CD4-positive, alpha-beta T cell treated with Interleukin-6 for 4 hours (primary cell): ENCODE results near the gene ALDH3A1.

Source experiments
- DNase-seq: peaks from one replicate; pipeline ENCODE4 v3.0.0-alpha.2; 2020; ENCODE audit warnings: mixed read lengths

The ALDH3A1 gene

DNA sequence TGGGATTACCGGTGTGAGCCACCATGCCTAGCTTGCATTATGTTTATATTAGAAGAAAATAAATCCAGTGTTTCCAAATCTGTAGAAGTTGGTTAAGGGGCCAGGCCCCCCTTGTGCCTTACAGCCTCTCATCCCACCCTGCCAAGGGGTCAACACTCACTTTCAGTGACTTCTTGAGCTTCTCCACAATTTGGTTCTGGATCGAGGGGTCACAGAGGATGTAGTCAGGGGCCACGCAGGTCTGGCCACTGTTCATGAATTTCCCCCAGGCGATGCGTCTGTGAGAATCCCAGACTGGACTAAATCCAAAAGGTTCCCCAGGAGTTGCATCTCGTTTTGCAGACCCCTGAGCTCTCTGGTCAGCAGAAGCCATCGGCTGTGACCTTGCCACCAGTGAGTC is 7.2 kb downstream of the ALDH3A1 start:
- no peak for DNase-seq

DNA sequence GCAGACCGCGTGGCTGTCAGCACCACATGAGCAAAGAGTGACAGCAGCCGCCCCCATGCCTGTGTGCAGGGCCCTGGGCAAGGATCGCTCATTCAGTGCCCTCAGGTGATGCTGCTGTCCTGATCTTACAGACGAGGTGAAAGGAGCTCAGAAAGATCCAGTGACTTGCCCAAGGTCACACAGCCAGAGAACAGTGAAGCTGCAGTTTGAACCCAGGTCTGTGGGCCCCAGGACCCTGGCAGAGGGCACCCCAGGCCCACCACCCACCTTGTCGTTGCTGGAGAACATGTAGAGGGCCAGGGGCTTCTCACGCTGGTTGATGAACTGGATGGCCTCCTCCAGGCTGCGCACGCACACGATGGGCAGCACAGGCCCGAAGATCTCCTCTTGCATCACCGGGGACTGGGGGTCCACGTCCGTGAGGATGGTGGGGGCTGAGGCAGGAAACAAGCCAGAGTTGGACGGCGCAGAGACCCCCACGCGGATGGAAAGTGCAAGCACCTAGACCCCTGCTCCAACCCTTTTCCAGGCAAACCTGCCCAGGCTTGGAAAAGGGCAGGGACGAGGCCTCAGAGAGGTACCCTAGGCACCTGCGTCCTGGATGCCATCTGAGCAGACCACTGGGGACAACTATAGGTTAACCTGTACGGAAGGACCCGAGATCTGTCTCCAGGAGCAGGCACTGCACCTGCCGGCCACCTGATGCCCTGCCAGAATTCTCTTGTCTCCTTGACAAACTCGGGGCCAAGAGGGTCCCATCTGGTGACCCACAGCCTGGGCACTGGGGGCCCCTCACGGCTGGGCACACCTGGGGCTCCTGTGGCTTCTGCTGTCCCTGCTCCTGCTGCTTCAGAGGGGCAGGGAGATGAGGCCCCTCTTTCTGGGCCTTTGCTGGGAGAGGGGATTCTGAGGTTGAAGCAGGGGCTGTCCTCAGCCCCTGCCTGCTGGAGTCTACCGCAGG is 8.6 kb downstream of the ALDH3A1 start:
- DNase-seq = no peak

DNA sequence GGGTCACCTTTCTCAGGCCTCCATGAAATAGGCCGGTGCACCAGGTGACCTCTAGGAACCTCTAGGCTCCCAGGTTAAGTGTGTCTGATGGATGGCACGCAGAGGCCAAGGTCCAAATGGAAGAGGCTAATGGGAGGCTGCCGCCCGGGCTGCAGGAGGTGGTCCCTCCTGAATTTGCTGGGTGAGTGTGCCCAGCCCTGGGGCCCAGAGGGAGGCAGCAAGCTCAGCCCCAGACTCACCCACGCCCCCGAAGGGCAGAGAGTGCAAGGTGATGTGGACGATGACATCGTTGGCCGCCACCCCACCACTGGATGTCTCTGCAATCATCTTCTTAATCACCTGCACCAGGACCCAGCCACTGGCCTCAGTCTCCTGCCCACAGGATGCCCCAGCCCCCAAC is 9.3 kb downstream of the ALDH3A1 start:
- DNase-seq = no peak

DNA sequence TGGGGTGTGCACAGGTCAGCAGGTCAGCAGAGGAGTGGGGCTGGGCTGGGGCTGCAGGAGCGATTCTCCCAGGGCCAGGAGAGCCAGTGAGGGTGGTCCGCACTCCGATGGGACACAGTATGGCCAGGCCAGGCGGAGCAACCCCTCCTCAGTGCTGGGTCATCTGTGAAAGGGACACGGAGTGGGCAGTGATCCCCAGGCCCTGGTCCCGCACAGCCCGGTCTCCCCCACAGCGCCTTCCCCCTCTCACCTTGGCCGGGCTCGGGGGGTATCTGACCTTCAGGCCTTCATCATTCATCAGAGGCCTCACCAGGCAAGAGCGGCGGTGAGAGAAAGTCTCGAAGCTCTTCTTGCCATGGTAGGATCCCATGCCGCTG is 10.0 kb downstream of the ALDH3A1 start:
- no peak for DNase-seq

DNA sequence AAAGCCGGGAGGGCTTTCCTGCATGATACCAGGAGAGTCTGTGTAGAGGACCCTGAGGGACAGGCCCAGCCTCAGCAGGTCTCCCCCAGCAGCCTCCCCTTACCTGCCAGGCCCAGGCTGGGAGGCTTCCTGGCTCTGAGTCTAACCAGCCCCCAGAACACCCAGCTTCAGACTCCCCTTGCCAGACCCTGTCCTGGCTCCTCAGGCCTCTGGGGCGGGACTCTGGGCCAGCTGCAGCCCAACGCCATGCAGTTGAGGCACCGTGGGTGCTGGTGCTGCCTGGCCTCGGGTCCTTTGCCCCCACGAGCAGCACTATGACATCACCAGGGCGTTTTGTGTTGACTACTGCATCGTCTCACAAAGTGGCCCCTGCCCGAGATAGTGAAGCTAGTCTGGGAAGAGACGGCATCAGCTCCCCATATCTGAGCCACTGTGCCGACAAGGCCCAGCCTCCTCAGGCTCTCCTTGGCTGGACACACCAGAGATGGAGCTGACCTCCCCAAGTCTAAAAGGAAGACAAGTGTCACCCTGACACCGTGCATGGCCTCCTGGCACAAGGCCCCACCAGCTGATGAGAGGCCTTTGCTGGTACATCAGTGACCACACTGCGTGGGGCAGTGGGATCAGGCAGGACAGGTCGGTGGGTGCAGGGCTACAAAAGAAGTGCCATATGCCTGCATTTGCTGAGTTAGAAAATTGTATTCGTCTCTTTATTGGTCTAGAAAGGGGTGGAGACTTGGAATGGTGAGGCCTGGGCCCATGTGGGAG is 10.6 kb downstream of the ALDH3A1 start:
- no peak for DNase-seq

DNA sequence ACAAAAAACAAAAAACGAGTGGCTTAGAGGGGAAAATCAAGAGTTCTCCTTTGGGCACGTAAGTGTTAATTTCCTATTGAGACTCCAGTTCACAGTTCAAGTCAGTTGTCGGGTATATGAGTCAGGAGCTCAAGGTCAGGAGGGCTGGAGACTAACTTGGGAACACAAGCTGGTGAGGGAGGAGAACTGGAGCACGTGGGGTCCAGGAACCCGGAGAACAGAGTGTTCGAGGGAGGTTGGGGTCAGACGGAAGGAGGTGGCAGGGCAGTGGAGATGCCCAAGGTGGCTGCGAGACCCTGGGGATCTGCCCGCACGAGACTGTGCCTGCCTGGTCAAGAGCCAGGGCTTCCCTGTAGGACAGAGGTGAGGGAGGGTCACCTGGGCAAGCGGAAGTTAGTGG is 12.0 kb downstream of the ALDH3A1 start:
- DNase-seq = no peak

DNA sequence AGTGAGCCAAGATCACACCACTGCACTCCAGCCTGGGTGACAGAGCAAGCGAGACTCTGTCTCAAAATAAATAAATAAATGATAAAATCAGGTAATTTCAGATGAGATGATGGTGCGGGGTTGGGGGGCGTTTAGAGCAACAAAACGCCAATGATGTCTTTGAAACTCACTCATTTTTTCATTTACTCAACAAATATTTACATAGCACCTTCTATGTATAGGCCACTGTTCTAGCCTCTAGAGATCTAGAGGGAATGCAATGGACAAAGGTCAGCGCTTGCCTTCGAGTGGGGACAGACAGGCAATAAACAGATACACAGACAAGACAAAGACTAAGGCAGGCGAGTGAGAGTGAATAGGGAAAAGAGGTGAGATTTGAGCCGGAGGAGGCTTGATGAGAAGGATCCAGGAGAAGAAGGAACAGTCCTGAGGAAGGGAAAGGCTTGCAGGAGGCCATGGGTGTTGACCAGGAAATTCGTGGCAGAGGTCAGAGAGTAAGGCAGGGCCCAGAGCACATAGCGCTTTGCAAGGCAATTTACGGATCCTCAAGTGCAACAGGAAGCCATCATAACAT is 14.1 kb downstream of the ALDH3A1 start:
- no peak for DNase-seq

DNA sequence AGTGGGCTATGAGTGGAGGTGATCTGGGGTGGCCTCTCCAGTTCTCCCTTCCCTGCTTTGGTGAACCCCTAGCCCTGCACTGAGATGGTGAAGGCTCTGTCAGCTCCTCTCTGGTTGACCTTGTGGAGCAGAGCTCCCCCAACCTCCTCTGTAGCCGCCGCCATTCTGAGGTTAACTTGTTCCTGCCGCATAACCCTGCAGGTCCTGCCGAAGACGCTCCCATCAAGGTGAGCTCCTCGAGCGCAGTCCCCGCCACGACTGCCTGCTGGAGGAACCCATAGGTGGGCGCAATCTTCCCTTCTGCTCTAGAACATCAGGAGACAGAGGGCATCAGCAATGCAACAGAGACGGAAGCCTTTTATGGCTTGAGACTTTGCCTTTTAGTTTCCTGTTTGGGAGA is 16.5 kb downstream of the ALDH3A1 start:
- no peak for DNase-seq

DNA sequence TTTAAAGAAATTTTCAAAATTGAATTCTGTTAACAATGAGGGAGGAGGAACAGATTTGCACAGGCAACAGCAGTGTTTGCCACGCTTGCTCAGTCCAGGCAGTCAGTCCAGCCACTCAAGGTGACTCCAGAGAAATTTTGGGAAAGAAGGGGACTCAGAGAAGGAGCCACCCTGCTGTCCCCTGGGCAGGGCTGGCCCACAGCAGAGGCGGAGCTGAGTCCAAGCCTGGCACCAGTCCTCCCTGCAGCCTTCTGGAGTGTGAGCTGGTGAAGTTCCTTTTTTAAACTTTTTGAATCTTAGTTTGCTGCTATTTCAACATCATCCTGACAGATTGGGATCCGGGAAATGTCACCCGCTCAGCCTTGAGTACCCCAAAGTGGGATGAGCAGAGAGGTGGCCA is 17.3 kb downstream of the ALDH3A1 start:
- DNase-seq = no peak

DNA sequence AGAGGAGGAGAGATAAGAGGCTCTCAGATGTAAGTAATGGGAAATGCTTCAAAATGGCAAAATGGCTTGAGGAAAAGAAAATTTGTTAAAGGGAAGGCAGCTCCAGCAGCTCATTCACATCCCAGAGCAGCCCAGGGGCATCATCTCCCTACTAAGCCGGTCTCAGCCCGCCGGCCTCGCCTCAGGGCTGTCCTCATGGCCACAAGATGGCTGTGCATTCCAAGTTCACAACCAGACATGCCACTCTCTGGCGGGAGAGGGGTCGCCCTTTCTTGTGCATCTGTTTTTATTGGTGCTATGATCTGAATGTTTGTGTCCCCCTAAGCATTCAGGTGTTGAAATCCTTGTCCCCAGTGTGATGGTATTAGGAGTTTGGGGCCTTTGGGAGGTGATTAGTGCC is 18.2 kb downstream of the ALDH3A1 start:
- DNase-seq = no peak

DNA sequence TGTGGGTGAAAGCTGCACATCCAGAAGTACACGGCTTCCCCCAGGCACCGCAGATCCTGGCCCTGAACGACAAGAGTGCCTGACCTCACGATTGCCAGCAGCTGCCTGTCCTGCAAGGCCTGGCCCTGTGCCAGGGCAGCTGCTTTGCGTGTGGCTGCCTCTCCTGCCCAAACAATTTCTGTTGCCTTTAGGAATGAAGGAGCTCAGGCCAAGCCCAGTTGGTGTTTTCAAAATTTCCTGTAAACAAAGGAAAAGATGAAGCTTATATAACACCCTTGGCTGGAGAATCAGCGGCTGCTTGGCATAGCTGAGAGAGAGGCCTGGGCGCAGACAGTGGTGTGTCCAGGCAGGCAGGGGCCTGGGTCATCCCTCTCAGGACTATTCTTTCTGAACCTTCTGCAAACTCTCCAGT is 20.0 kb downstream of the ALDH3A1 start:
- DNase-seq = no peak

DNA sequence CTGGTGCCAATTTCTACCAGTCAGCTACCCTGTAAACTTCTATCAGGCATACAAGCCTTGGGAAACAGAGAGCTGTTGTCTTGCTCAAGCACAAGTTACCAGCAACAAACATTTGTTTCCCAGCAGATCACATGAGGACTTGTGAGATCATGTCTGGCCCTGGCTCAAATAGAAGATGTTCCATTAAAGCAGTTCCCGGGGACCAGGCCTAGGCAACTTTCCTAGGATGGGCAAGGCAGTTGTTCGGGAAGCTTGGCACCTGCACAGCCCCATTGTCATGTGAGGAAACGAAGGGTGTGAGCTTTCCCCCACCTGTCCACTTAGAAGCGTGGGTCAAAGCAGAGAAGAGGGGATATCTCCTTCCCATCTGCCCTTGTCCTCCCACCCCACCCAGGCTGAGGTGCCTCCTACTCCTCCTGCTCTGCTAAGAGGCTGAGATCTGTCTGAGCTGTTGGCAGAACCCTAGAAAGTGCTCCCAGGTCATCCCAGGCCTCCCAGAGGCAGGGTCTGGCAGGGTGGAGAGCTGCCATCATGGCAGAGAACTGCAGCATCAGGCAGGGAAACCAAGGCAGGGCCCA is 20.5 kb downstream of the ALDH3A1 start:
- DNase-seq = no peak

DNA sequence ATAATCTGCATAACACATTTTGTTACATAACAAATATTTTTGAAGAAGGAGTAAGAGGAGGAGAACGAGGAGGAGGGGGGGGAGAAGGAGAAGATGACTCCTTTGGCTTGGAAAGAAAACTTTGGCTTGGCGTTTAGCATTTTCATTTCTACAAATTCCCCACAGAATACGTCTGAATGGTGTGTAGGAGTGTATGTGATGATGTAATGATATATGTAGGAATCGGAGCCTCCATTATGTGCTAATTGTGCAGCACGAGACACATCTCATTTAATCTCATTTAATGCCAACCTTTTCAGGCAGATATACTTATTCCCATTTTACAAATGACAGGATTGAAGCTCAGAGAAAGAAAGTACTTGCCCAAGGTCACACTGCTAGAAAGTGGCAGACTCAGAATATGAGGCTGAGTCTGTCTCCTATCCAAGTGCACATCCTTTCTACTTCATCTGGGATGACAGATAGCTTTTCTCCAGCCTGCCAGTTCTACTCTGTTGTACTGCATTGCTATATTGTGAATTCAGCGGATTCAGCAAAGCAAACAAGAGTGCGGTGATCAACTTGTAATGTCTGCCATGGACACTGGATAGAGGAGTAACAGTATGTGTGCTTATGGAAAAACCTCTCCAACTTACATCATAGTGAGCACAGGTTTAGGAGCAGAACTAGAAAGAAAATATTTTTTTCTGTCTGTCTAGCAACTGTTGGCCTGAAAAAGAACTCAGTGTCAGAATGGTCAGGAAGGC is 21.3 kb downstream of the ALDH3A1 start:
- no peak for DNase-seq

DNA sequence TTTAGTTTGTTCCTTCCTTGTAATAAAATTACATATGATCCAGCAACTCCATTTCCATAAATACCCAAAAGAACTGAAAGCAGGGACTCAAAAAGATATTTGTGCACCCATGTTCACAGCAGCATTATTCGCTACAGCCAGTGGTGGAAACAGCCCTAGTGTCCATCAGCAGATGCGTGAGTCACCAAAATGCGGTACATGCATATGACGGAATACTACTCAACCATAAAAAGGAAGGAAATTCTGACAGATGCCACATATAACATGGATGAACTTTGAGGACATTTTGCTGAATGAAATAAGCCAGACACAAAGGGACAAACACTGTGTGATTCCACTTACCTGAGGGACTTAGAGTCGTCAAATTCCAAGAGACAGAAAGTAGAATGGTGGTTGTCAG is 22.6 kb downstream of the ALDH3A1 start:
- DNase-seq = no peak

DNA sequence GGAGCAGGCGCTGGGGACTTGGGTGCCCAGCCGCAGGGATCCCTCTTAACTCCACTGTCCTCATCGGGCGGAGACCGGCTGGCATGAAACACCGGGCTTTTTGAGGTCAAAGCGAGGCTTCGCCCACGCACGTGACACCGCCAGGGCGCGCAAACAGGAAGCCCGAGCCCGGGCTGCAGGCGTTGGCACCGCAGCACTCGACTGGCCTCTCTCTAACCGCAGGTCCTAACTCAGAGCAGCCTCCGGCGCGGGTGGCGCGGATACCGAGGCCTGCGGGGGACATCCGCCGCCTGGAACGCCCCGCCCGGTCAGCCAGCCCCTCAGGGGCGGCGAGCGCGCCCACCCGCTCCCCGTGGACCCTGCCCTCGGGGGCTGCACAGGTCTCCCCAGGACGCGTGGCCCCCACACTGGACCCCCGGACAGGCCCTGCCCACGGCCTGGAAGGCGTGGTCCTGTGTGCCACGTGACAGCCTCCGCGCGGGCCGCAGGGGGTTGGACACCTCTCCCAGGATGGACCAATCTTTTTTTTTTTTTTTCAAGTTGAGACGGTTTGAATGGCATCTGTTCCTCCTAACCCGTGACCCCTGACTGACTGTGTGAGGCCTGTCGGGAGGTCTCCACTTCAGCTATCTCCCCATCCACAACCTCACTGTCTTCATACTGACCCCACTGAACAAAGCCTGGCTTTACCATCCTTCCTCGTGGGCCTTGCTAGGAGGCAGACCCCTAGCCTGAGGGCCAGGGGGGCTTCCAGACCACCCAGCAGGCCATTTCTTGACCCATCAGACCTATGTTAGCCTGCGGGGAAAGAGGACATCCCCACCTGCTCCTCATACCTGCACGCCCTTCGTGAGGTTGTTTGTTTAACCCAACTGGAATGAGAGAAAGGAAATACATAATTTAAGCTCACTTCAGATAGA is 23.3 kb downstream of the ALDH3A1 start:
- DNase-seq = peak; percentile 66

DNA sequence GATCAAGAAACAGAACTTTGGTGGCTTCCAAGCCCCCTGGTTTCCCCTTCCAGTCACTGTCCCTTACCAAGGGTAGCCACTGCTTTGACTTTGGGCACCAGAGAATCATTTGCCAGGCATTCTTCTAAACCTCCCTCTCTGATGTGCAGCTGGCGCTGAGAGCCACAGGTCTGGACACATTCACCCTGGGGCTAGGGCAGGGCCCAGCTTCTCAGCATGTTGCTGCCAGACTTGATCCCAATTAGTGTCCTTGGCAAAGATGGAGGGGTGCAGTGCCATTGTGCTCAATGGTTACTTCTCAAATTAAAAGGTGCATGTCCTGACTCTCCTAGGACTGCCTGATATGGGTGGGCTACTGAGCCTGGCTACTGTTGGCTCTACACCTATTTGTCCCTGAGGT is 24.1 kb downstream of the ALDH3A1 start:
- no peak for DNase-seq

DNA sequence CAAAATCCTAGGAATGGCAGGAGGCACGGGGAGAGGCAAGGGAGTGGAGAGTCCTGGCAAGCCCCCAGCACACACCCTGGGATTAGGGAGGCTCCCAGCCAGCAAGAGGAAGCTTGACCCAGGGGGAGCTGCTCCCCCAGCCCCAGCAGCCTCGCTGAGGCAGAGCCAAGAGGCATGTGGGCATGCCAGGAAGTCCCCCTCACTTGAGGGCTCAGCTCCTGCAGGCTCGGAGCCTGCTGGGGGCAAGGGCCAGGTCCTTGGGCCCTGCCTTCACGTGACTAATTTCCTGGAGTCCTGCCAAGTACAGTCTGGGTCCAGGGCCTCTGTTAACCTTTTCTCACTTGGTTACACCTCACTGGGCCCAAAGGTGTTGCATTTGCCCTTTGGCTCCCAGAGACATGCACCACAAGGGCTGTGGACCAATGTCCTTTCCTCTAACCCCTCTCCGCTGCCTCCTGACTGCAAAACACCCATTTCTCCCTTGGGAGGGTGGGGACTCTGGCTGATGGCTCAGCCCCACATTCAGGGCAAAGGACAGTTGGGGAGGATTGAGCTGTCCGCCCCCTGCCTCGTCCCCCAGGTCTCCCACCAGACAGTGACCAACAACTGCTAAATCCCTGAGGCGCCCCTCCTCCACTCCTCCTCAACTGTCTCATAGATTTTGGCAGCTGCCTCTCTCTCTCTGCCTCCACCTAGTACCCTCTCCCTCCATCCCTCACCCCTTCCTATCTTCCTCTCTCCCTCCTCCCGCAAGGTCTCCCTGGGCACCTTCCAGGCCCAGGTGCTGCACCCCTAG is 27.3 kb downstream of the ALDH3A1 start:
- DNase-seq = no peak

DNA sequence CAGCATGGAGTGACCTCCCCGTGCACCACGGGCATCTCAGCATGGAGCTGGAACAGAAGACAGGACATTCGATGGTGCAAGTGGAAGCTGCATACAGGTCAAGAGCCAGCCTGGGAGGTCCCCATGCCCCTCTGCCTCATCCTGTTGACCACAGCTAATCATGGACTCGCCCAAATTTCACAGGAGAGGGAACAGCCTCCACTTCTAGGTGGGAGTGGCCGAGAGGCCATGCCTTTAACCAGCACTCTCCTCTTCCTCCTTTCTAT is 28.0 kb downstream of the ALDH3A1 start:
- DNase-seq = no peak

DNA sequence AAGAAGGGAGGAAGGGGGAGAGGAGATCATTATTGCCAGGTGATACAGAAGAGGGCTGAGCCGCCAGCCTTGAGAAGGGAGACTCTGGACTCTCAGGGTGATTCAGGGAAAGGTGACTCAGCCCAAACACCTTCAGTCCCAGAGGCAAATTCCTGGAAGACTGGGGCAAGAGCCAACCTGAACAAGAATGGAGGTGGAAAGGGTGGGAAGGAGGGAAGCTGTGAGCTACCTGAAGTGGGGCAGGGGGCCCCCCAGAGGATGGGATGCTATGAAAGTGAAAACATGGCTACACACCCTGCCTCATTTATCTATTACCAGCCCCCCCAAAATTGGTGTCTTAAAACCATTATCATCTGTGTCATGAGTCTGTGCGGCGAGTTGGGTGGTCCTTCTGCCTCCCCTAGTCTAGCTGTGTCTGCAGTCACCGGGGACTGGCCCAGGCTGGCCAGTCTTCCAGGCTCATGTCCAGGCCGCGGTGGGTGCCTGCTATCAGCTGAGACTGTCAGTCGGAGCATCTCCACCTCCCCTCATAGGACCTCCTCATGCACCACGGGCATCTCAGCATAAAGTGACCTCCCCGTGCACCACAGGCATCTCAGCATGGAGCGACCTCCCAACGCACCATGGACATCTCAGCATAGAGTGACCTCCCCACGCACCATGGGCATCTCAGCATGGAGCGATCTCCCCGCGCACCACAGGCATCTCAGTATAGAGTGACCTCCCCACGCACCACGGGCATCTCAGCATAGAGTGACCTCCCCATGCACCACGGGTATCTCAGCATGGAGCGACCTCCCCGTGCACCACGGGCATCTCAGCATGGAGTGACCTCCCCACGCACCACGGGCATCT is 28.5 kb downstream of the ALDH3A1 start:
- no peak for DNase-seq
